Measurements from ENCODE around the gene KRT7.

DNA sequence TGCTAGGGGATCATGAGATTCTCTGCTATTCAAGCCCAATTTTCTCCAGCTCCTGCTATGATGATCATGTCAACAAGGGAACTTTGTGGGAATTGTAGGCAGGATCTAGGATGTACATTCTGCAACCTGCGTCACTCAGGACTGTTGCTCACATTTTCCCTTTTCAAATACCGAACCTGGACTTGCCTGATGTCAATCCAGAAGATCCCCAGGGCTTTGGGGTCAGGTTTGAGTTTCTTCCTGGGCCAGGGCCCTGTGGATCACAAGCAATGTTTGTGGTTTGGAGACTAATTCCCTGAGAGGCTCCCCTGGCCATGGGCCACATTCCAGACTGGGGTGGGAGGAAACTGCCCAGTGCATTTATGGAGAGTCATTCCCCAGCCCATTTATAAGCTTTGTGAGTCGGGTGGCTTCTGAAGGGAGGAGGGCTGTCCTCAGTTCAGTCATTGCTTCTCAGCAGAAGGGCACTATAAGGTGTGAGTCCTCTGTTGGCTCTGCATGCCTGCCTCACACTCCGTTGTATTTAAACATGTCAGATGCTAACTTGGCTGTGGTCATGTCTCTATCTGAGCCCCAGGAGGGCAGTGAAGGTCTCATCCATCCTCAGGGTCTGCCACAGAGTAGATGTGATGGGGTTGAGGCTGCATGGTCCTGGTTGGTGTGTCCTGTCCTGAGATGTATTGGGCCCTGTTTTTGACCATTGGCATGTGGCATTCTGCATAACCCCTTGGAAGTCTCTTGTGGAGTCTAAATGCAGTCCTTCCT is 47.9 kb downstream of the KRT7 start:
- TF ChIP-seq, protein P1, sequence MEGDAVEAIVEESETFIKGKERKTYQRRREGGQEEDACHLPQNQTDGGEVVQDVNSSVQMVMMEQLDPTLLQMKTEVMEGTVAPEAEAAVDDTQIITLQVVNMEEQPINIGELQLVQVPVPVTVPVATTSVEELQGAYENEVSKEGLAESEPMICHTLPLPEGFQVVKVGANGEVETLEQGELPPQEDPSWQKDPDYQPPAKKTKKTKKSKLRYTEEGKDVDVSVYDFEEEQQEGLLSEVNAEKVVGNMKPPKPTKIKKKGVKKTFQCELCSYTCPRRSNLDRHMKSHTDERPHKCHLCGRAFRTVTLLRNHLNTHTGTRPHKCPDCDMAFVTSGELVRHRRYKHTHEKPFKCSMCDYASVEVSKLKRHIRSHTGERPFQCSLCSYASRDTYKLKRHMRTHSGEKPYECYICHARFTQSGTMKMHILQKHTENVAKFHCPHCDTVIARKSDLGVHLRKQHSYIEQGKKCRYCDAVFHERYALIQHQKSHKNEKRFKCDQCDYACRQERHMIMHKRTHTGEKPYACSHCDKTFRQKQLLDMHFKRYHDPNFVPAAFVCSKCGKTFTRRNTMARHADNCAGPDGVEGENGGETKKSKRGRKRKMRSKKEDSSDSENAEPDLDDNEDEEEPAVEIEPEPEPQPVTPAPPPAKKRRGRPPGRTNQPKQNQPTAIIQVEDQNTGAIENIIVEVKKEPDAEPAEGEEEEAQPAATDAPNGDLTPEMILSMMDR (IDR thresholded peaks at IDR 0.05; ENCODE audit: low read depth, low read length) = no peak
- no peak for TF ChIP-seq EZH2phosphoT487 (IDR thresholded peaks at IDR 0.05; ENCODE audit: low read depth)

Data from OCI-LY3 (cell line).